IPS DF 4.7 (cell line): ENCODE results near the gene AHSP.
"Not testable (repeated sequence)": the region's sequence is repeated elsewhere in the genome, so short reads cannot be mapped to it uniquely, and the experiment has no call there.

Source experiments
- DNase-seq: peaks from one replicate; pipeline ENCODE4 v3.0.0-alpha.2; 2013; ENCODE audit warnings: low spot score; ENCODE audit errors: extremely low read depth

Gene AHSP

DNA sequence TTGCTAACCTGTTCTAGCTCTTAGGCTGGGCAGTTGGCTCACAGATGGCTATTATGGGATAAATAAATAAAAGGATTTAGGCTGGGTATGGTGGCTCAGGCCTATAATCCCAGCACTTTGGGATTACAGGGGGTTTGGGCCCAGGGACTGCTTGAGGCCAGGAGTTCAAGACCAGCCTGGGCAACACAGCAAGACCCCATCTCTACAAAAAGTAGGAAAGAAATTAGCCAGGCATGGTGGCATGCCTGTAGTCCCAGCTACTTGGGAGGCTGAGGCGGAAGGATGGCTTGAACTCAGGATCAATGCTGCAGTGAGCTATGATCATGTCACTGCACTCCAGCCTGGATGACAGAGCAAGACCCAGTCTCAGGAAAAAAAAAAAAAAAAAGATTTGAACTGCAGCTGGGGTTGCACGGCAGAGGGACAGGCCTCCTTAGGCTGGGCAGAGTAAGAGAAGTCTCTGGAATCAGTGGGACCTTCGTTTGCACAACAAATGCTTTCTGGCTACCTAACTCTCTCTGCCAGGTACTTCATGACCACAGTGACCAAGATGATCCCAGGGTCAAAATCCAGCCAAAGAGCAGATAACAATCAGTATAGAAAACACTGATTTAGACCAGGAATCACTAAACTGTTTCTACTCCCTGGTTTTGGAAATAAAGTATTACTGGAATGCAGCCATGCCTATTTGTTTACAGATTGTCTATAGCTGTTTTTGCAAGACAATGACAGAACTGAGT, 26.3 kb upstream of the AHSP start:
- no peak for DNase-seq

DNA sequence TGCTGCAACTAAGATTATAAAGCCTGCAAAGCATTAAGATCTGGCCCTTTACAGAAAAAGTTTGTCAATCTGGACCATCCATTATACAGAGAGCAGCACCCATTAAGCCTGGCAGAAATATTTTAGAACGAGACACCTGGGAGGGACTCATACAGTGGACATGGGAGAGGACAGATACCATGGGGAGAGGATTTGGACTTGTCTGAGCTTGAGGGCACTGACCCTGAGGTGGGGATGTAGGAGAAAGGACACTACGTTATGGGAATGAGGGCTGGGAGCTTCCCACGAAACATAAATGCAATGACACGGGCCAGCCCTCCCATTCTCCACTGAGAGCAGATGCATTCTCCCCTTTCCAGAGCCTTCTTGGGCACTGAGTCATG, 25.7 kb upstream of the AHSP start:
- DNase-seq: no peak

DNA sequence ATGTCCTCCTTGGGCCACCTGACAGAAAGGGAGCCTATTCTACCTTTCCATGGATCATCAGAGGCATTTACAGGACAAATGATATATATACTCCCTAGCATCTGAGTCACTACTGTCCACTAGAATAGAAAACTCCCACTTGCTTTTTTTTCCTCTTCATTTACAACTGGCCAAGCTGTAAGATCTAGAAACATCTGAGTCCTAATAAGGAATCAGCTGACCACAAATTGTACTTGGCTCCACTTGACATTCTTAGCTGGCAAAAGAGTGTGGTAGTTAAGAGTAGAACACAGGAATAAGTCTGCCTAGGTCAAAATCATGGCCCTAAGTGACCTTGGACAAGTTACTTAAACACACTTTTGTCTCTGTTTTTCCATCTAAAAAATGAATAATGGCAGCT, 24.7 kb upstream of the AHSP start:
- DNase-seq: no peak

DNA sequence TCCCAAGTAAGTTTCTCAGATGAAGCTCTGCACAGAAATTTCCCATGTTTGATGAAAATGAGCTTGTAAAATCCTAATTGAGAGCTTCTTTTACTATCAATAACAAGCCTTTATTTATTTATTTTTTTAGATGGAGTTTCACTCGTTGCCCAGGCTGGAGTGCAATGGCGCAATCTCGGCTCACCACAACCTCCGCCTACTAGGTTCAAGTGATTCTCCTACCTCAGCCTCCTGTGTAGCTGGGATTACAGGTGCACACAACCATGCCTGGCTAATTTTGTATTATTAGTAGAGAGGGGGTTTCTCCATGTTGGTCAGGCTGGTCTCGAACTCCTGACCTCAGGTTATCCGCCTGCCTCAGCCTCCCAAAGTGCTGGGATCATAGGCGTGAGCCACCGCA, 24.1 kb upstream of the AHSP start:
- DNase-seq: not testable (repeated sequence)

DNA sequence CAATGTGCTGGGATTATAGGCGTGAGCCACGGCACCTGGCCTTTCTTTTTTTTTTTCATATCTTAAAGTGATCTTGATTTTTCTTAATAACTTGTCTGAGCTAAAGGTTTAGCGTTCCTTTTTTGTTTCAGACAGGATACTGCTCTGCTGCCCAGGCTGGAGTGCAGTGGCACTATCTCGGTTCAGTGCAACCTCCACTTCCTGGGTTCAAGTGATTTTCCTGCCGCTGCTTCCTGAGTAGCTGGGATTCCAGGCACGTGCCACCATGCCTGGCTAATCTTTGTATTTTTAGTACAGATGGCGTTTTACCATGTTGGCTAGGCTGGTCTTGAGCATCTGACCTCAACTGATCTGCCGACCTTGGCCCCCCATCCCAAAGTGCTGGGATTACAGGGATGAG, 23.5 kb upstream of the AHSP start:
- DNase-seq: no peak

DNA sequence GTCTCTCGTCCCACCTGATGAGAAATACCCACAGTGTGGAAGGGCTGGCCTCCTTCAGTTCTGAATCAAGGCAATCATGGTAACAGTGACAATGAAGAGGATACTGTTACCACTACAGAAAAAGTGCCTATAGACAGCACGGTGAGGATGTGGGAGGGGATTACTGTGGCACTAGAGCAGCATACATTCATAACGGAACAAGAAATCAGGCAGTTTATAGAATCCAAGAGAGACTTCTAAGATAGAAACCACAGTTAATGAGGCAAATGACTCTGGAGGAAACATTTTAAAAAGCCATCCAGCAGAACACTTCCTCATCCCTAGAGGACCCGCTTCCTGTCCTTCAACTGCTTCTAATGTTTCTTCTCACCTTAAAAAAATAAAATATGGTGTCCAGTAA, 22.2 kb upstream of the AHSP start:
- DNase-seq: no peak

DNA sequence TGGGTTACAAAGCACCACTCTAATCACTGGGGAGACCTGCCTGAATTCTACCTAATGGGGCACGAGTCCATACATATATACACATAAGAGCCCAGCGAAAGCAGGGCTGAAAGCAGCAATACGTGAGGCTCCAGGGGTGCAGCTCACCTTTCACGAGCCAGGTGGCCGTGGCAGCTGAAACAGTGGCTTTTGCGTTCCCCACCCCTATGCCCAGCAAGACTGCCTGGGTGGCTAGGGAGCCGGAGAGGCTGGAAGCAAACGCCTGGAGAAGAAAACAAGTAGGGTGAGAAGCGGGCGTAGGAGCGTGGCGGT, 20.1 kb upstream of the AHSP start:
- no peak for DNase-seq

DNA sequence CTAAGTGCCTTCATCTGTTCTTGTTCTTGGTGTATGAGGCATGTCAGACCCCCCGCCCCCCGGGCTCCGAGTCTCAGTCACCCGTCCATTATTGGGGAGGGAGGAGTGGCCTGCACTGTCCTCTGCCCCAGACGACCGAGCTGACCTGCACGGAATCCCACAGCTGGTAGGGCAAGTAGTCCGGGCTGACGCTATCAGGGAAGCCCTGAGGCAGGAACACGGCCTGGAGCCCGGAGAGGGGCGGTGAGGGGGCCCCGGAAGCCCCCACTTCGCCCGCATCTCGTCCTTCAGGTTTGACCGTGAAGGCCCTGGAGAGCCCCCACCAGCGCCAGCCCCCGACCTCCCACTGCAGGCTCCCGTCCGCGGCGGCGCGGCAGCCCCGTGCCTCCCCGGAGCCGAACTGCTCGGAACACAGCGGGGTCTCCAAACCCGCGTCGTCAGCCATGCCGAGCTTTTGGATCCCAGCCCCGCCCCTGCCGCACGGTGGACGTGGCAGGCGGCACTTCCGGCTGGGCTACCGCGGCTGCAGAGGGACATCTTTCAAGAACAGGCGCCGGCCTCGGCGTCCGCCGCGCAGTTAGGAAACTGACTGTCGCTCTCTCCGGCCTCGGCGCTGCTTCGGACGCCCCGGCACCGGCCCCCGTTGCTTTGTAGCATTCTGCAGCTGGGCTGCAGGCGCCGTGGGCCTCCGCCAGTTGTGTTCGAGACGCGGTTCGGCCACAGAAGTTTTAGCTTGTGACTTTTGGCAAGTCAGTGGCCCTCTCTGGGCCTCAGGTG, 19.6 kb upstream of the AHSP start, which contains the start of gene RUSF1:
RUSF1 (minus strand) TSS at position 463 of the 777 bp plus-strand sequence; CDS start at position 445, 18 bp downstream.
- DNase-seq: no peak

DNA sequence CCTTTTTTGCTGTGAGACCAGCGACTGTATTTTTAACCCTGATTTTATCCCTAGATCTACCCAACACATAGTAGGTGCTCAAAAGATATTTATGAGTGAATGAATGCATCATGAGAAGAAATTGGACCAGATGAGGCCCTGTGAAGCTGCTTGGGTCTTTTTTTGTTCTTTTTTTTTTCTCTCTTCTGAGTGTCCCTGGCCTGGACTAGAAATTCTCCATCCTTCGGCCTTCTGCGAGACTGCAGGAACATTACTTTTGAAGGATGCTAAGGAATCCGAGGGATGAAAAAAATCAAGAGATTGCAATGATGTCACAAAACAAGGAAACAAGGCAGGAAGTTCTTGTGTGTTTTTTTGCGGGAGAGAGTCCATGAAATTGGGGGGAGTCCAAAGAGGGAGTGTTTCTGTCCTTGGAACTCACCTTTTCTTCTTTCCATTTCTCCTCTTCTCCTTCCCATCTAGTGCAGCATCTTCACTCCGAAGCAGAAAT, 18.9 kb upstream of the AHSP start:
- no peak for DNase-seq

DNA sequence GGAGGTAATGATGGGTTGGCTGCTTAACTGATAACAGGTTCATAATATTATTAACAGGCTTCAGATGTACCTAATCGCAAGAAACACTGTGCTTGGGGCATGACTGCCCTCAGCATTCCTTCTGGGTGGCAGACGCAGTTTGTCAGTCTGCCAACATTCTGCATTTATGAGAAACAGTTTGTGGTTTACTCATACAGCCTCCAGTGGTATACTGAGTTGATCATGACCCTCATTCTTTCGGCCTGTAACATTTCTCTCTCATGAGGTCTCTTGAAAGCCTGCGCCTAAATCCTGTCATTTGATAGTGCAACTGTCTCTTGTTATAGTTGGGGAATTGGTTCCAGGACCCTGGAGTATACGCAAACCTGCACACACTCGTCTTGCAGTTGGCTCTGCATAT, 14.6 kb upstream of the AHSP start:
- DNase-seq: no peak

DNA sequence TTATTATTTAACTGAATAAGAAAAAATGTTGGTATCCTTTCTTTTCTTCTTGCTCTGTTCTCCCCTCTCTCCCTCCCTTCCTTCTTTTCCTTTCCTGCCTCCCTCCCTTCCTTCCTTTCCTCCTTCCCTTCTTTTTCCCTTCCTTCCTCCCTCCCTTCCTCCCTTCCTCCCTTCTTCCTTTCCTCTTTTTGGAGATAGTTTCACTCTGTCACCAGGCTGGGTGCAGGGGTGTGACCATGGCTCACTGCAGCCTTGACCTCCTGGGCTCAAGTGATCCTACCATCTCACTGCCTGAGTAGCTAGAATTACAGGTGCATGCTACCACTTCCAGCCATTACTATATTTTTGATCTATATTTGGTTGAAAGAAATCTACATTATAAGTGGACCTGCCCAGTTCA, 13.8 kb upstream of the AHSP start:
- no peak for DNase-seq

DNA sequence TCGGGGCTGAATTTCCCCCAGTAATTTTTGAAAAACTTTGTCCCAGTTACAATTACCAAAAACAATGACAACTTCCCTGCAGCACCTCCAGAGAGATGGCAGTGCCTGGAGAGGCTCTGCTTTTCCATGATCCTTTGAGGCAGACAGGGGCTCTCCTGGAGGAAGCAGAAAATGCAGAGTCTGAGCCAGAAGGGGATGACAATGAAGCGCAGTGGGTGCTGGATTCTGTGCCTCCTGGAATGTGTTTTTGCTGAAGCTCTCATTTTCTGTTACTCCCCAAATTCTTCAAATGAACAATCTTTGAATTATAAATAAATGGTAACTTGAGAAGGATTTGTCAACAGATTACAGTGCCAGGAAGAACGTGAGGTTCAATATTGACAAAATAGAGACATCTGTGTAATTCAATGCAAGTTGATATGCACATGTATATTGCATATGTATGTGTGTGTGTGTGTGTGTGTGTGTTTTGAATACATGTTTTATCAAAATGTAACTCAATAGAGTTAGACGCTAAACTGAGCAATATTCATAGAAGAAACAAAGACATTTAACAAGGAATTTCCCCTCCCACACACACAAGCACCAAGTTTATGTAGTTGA, 9.8 kb upstream of the AHSP start:
- DNase-seq: no peak

DNA sequence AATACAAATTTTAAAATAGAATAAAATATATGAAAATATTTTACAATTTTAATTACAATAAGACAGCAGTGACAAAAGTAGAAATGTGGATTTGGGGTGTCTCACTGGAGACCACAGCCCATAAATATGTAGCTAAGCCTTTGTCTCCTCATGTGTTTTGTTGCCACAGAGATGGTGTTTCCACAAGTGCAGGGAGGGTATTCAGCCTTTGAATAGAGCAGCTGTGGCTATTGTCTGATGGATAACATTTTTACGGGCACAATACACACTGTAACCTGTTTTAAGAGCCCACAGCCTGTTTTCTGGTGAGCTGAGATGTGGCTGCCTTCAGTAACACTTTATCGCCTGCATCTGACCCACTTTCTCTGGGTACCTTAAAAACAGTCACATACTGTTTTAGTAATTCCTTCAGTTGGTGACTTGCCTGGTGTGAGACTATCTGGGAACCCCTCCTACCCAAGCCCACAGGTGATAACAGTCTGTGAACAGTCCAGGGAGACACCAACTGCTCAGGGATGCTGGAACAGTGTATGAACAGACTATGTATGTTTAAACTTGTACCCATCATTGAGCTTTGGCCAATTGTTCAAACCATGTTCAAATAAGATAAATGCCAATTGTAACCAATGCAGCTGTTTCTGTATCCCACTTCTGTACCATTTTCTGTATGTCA, 7.8 kb upstream of the AHSP start:
- no peak for DNase-seq

DNA sequence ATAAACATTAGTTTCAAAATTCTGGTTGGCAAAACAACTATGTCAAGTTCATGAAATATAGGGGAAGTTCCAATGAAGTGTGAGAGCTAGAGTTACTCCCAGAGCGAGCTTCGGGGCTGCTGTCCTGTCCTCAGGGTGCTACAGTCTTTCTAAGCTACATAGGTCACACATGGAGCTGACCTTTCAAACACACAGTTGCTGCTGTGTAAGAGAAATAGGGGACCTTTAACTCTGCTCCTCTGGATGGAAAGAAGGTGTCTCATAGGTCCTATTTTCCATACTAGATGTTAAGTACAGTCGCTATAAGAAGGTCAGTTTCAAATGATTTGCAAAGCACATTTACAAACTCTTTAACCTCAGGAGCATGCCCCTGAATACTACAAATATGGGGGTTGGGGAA, 6.3 kb upstream of the AHSP start:
- no peak for DNase-seq

DNA sequence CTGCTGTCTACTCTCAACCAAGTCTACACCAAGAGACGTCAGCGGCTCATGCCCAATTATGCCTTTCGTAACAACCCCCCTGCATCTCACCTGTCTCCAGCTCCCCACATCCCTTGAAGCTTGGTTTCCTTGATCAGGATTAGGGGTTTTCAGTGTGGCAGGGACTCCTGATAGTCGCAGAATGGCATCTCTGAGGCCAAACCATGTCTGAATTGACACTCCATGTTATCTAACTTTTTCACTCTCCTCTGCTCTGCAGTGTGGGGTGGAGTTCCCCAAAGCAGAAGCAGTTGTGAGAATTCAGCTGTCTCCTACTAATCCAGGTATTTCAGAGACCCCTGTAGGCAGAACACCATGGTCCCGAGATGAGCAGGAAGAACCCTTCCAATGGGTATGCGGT, 5.6 kb upstream of the AHSP start:
- no peak for DNase-seq

DNA sequence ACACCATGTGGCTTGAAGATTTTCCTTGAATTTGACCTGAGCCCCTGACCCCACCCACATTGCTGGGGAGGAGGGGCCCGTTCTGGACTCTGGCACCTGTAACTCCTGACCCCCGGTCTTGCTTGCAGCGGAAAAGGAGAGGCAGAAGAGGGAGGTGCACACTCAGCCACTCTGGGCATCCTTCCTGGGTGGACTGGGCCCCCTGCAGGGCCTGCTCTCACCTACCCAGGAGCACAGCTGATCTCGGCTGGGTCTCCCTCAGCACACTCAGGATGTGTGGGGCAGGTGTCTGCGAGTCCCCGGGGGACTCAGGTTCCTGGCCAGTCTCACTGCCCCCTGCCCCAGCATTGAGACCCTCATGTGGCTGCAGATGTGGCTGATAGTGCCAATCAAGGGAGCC, 3.9 kb upstream of the AHSP start:
- not testable (repeated sequence) for DNase-seq

DNA sequence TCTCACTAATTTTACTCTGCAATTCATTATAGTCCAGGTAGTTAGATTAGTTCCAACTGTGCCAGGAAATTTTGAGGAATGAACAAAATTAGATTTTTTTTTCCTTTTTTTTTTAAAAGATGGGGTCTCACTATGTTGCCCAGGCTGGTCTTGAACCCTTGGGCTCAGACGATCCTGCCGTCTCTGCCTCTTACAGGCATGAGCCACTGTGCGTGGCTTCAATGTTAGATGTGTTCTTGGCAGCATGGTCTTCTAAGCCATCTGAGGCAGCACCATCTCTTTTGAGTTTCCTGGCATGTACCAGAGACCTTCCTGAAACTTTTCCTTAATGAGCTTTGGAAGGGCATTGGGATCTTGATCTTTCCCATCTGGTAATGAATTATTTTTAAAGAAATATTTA, 2.6 kb upstream of the AHSP start:
- DNase-seq: no peak

DNA sequence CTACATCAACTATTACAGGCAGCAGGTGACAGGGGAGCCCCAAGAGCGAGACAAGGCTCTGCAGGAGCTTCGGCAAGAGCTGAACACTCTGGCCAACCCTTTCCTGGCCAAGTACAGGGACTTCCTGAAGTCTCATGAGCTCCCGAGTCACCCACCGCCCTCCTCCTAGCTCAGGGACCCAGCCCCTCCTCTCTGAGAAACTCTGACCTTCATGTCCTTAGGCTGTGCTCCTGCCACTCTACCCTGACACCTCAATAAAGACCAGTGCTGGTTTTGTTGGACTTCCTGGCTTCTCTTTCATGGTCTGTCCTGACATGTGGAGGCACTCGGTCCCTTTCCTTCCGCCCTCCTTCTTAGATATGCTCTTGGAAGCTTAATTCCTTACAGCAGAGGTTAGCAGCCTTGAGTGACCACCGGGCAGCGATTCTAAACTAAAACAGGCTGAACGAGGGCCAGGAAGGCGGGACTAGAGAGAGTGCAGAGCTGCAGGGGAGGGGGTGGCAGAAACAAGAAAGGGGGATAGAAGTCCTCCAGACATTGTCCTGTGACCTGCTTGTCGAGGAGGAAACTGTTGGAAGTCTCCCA, 915 bp downstream of the AHSP start:
- DNase-seq: no peak

DNA sequence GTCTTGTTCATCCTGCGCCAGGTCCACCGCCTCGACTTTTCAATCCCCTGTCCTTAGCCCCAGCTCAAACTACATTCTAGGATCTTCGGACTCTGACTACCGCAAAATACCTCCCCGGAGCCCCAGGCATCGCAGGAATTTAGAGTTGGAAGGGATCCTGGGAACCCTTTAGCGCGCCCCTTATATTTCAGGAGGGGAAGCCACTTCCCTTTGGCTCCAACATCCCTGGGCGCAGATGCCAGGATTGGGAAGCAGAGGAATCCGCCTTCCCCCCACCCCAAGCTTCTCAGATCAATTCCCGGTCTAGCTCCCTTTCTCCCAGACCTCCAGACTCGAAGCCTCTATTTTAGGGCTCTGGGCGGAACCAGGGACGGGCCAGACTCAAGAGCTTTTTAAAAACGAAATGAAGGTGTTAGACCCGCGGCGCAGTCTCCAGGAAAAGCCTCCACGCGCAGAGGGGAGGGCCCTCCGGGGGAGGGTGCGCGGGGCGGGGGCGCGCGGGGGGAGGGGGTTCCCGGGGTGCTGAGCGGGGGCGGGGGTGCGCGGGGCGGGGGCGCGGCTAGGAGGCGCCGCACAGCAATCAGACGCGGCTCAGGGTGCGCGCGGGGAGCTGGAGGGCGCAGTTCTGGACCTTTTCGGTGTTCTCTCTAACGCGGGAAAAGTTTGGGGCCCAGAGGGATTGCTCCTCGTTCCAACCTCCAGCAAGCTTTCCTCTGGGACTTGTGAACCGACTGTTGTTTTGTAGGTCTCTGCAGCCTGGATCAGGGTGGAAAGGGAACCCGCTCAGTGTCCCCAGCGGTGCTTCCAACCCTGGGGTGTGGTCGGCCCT, 1.6 kb downstream of the AHSP start:
- no peak for DNase-seq

DNA sequence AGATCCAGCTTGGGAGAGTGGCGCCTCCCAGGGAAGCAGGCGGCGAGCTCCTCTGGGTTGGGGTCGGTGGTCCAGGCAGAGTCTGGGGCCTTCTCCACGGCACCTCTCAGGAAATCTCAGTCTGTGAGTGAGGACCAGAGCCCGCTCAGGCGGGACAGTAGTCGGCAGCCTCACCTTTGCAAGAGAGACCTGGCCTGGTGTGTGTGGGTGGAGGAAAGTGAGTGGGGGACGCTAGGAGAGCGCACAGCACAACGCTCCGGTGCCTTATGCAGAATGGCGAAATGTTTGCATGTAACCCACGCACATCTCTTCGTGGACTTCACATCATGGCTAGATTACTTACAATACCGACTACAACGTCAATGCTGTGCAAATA, 2.2 kb downstream of the AHSP start:
- DNase-seq: no peak

DNA sequence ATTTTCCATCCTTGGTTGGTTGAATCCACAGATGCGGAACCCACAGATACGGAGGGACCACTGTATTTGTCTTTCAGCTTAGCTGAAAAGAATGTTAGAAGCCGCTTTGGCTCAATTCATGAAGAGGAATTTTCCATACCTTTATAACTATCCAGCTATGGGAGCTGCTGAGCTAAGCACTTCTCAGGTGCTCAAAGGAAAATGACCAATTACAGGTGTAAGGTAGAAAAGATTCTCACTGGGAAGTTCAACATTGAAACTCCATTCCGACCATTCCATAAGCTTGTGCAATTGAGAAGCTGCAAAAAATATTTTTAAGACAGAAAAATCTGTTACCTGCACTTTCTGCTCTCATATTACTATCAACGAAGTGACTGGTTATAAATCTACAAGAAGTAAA, 2.7 kb downstream of the AHSP start:
- DNase-seq: no peak
